ENCODE results near the gene FTO.

Gene FTO

GRCh38 chr16:54110016-54110981 is 406.3 kb downstream of the FTO start:
- no peak overlapping the region for H3K4me3 ChIP-seq (ENCODE audit: low read length)
- DNase-seq (ENCODE audit: low read depth, low spot score), result no peak

DNA sequence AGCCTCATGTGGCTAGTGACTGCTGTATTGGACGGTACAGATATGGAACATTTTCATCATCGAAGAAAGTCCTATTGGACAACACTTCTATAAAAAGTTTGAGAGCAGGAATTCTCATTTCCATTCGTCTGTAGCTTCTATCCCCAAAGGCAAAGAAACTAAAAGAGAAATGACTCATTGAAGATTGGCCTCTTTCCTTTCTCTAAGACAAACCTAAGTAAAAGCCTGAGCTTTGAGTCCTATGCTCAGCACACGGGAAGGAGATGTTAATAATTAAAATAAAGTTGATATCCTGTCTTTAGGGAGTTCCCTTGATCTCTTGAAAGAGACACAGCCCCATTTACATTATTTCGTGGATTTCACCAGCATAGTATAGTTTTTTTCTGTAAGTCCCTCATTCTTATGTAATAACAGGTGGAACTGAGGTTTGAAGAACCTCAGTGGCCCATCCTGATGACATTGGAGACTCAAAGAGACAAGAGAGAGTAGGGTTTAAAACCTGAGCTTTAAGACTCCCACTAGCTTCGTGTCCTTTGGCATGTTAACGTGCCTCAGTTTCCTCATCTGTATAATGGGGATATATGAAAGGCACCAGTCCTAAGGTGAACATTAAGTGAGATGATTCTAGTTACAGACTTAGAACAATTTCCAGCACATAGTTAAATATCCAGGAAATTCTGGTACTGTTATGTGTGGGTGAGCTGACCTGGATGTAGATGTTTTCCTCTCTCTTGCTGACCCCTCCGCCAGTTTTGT is 408.7 kb downstream of the FTO start:
- no peak overlapping the region for H3K4me3 ChIP-seq (ENCODE audit: low read length)
- DNase-seq (ENCODE audit: low read depth, low spot score), result no peak

DNA sequence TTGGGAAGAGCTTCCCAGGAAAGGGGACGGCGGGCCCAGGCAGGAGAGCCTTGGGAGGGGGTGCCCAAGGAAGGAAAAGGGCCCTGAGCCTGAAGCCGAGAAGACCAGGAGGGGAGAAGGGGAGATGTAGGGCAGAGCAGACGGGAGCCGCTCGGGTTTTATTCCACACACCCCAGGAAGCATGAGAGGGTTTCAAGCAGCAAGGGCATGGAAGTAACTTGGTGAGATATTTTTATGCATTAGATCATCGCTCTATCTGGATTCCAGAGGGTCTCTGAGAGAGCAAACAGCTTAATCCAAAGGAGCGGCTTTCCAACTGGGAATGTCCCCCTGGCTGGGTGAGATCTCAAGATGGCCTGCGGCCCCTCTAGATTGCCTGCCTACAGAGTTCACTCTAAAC is 411.6 kb downstream of the FTO start:
- no peak overlapping the region for H3K4me3 ChIP-seq (ENCODE audit: low read length)
- no peak for DNase-seq (ENCODE audit: low read depth, low spot score)

DNA sequence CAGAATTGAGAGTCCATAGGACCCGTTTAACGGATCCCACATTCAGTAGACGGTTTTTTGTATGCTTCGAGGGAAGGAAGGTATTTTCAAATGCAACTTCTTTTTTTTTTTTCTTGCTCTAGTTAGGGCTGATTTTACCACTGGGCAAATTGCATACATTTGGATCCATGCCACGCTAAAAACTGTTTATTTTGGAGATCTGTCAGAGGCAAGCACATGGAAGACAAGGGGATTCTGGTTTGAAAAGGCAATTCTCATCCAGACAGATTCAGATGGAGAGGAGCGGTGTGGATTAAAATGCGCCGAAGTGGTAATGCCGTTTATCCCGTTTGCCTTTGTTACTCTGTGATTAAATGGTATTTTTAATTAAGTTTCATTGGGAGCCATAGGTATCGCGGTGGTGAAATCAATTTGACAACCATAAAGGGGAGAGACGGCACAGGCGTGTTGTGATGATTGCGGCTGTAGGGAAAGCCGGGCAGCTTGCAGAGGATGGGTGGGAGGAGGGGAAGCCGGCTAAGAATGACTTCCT is 412.2 kb downstream of the FTO start:
- no peak overlapping the region for H3K4me3 ChIP-seq (ENCODE audit: low read length)
- no peak for DNase-seq (ENCODE audit: low read depth, low spot score)

DNA sequence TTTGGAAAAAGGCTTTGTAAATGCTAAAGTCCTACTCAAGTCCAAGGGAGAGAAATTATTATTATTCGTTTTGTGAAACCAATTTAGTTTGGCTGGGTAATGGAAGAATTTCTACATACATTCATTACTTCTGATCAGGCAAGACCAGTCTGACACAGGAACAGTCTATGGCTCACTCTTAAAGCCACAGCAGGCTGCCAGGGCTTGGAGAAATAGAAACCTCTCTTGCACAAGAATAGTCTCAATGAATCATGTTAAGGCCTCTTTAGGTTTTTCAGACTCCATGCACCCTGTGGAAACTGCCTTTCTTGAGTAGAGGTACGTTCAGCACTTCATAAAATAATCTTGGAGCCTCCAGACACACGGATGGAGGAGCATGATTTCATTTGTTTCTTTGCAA is 414.9 kb downstream of the FTO start:
- no peak overlapping the region for H3K4me3 ChIP-seq (ENCODE audit: low read length)
- DNase-seq (ENCODE audit: low read depth, low spot score), result no peak

- DNase-seq (ENCODE audit: low read depth, low spot score), result no peak
- no peak overlapping the region for H3K4me3 ChIP-seq (ENCODE audit: low read length)
Measured at GRCh38 chr16:54120846-54121480, 417.0 kb downstream of the FTO start.

GRCh38 chr16:54121539-54122295 is 417.8 kb downstream of the FTO start:
- H3K4me3 ChIP-seq (ENCODE audit: low read length), result no peak overlapping the region

GRCh38 chr16:54123766-54124165 is 419.8 kb downstream of the FTO start:
- no peak overlapping the region for H3K4me3 ChIP-seq (ENCODE audit: low read length)
- no peak for DNase-seq (ENCODE audit: low read depth, low spot score)

More at GRCh38 chr16:54121539-54122295, 417.8 kb downstream of the FTO start:
- no peak for DNase-seq (ENCODE audit: low read depth, low spot score)

GRCh38 chr16:54125751-54126655 is 422.0 kb downstream of the FTO start:
- H3K4me3 ChIP-seq (ENCODE audit: low read length), result no peak overlapping the region
- peak; percentile 91 for DNase-seq (ENCODE audit: low read depth, low spot score)

DNA sequence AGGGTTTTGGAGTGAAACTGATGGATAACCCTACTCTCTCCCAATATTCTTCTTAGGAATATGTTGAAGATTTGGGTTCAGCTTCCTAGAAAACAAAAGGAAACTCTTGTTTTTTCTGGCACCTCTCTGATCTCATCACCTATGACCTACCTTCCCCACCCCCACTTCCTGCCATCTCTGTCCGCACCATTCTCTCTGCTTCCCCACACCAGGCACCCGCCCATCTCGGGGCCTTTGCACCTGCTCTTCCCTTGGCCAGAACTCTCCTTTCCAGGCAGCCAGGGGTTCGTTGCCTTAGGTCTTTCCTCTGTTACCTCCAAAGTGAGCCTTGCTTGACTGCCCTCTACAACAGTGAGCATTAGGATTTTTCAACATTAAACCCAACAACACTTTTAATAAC is 423.0 kb downstream of the FTO start:
- no peak overlapping the region for H3K4me3 ChIP-seq (ENCODE audit: low read length)
- peak; percentile 69 for DNase-seq (ENCODE audit: low read depth, low spot score)

DNA sequence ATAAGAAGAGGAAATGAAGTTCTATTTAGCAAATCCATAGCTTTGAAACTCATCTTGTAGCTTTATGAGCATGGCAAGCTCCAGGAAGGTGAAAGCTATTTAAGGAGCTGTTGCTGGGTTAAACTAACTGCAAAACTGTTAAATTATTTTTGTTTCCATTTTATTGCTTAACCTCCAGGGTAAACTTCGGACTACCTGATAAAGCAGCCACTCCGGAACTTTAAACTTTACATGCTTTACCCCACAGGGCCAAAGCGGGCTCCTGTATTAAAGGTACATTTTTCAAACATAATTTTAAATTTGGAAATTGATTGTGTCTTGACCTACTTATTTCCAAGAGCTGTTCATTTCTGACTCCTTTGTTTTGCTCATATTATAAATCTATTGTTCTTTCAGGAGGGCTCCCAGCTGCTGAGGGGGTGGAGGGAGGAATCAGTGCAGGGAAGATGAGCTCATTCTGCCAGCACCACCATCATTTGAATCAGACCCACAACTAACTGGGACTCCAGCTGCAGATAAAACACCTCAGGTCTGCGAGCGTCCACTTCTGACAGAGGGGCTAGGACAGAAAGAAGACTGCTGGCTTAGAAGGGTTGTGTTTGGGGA is 424.8 kb downstream of the FTO start:
- no peak overlapping the region for H3K4me3 ChIP-seq (ENCODE audit: low read length)
- no peak for DNase-seq (ENCODE audit: low read depth, low spot score)

GRCh38 chr16:54129810-54130209 is 425.9 kb downstream of the FTO start:
- no peak for DNase-seq (ENCODE audit: low read depth, low spot score)
- no peak overlapping the region for H3K4me3 ChIP-seq (ENCODE audit: low read length)

GRCh38 chr16:54135361-54136275 is 431.7 kb downstream of the FTO start:
- DNase-seq (ENCODE audit: low read depth, low spot score), result no peak
- no peak overlapping the region for H3K4me3 ChIP-seq (ENCODE audit: low read length)

DNA sequence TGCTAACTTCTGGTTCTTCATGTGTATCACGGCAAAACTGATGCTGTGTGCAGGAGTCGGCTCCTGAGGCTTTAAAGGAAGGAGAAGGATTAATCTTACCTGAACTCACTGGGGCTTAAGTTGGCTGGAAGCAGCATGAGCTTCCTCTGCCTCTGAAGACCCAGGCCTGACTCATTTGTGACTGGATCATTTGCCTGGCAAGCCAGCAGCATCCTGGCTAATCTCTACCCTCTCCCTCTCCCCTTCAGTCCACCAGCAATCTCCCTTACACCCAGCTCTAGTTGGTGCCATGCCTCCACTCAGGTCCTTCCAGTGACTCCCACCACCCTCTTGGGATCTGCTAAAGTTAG is 432.3 kb downstream of the FTO start:
- H3K4me3 ChIP-seq (ENCODE audit: low read length), result no peak overlapping the region
- DNase-seq (ENCODE audit: low read depth, low spot score), result no peak

- DNase-seq (ENCODE audit: low read depth, low spot score), result peak; percentile 64
- no peak overlapping the region for H3K4me3 ChIP-seq (ENCODE audit: low read length)
Measured at GRCh38 chr16:54140057-54140787, 436.3 kb downstream of the FTO start.

DNA sequence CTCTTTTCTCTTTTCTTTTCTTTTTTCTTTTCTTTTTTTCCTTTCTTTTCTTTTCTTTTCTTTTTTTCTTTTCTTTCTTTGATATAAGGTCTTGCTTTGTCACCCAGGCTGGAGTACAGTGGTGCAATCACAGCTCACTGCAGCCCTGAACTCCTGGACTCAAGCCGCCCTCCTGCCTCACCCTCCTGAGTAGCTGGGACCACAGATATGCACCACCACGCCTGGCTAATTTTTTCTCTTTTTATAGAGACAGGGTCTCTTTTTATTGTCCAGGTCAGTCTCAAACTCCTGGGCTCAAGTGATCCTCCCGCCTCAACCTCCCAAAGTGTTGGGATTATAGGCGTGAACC is 436.8 kb downstream of the FTO start:
- no peak for DNase-seq (ENCODE audit: low read depth, low spot score)
- no peak overlapping the region for H3K4me3 ChIP-seq (ENCODE audit: low read length)
